Coronary artery (tissue), 2 donors: ENCODE results near the gene DSCAML1.

Experiments used
- DNase-seq: peaks from one replicate; pipeline ENCODE4 v3.0.0-alpha.2; 2017; ENCODE audit warnings: low spot score
- H3K27ac ChIP-seq, 2 donors: fragments of 200-600 bp; sonication (generic); one replicate each; pipeline ENCODE4 v1.5.1; 2016 to 2019
- H3K4me3 ChIP-seq: fragments of 200-600 bp; sonication (generic); 2 replicates; pipeline ENCODE4 v1.5.1; 2016; ENCODE audit warnings: mild to moderate bottlenecking, moderate library complexity
- TF ChIP-seq, protein P1 (sequence below): fragments of 200-600 bp; sonication (generic); IDR thresholded peaks from one replicate; pipeline ENCODE4 v1.5.1; 2019; ENCODE audit warnings: antibody characterized with exemption

Gene DSCAML1

DNA sequence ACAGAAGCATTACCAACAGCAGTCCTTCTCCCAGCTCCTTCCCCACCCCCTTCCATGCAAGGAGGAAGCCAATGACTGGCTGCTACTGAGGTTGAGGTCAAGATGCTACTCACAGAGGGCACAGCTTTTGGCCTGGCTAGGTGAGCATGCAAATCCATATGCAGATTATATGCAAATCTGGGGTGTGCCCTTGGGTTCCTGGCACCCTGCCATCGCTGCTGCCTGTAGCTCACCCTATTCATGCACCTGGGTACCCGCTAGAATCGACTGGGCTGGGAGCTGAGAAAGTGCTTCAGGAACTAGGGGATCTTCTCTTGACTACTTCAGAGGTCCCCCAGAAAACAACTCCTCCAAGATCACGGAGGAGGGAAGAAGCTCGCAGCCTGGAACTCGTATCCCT lies 4.0 kb downstream of the DSCAML1 start:
- TF ChIP-seq, protein P1, sequence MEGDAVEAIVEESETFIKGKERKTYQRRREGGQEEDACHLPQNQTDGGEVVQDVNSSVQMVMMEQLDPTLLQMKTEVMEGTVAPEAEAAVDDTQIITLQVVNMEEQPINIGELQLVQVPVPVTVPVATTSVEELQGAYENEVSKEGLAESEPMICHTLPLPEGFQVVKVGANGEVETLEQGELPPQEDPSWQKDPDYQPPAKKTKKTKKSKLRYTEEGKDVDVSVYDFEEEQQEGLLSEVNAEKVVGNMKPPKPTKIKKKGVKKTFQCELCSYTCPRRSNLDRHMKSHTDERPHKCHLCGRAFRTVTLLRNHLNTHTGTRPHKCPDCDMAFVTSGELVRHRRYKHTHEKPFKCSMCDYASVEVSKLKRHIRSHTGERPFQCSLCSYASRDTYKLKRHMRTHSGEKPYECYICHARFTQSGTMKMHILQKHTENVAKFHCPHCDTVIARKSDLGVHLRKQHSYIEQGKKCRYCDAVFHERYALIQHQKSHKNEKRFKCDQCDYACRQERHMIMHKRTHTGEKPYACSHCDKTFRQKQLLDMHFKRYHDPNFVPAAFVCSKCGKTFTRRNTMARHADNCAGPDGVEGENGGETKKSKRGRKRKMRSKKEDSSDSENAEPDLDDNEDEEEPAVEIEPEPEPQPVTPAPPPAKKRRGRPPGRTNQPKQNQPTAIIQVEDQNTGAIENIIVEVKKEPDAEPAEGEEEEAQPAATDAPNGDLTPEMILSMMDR: no peak
- Histone ChIP-seq H3K4me3 (no peak overlapping the region), H3K27ac (no peak overlapping the region)
- no peak for DNase-seq

DNA sequence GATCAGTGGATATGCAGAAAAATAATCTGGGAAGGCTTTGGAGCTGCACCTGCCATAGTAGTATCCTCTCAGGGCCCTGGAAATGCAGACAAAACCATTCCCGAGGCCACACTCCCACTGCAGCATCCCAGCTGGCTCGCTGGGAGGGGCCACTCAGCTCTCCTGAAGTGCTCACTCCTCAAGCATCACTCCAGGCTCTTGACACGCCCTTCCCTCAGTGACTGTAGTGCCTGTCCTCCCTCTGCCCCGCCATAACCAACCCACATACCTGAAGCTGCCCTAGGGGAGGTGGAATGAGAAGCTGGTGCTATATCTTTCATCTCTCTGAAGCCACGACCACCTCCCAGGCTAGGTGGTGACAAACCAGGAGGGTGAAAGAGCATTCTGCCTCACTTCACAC lies 4.8 kb downstream of the DSCAML1 start:
- DNase-seq: no peak
- no peak overlapping the region for H3K27ac ChIP-seq
- TF ChIP-seq, protein P1: no peak
- no peak overlapping the region for H3K4me3 ChIP-seq

DNA sequence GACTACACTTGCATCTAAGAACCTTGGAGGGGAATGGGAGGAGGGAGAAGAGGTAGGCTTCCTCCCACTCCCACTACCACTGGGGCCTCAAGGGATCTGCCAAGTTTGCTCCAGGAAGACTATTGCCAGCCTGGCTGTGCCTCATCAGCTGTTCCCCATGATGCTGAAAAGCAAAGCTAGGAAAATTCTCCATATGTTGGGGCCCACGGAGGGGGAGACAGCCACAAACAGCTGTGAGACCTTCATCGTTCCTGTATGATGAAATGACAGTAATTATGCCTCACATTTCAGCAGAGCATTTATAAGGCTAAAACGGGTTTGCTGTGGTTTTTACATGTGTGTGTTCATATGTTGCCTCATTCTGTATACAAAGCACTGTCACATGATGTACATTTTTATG lies 6.7 kb downstream of the DSCAML1 start:
- TF ChIP-seq, protein P1: no peak
- no peak for DNase-seq
- H3K27ac ChIP-seq: no peak overlapping the region

DNA sequence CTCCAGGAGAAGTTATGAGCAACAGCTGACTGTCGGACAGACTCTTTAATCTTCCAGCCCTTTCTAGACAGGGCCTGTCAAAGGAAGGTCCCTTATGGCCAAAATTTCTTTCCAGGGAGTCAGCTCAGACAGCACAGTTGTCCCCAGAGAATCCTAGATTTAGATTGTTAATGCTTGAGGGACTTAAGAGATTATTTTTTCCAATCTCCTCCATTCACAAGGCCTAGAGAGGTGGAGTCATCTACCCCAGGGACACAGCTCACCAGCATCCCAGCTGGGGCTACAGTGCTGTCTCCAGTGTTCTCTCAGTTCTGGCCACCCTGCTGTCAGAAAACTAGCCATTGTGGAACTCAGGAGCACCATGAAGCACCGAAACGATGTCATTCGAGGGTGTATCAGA lies 7.8 kb downstream of the DSCAML1 start:
- TF ChIP-seq, protein P1: no peak
- Histone ChIP-seq H3K4me3 (no peak overlapping the region), H3K27ac (no peak overlapping the region)
- no peak for DNase-seq

More for the DNA sequence above, 6.7 kb downstream of the DSCAML1 start:
- H3K4me3 ChIP-seq: no peak overlapping the region

DNA sequence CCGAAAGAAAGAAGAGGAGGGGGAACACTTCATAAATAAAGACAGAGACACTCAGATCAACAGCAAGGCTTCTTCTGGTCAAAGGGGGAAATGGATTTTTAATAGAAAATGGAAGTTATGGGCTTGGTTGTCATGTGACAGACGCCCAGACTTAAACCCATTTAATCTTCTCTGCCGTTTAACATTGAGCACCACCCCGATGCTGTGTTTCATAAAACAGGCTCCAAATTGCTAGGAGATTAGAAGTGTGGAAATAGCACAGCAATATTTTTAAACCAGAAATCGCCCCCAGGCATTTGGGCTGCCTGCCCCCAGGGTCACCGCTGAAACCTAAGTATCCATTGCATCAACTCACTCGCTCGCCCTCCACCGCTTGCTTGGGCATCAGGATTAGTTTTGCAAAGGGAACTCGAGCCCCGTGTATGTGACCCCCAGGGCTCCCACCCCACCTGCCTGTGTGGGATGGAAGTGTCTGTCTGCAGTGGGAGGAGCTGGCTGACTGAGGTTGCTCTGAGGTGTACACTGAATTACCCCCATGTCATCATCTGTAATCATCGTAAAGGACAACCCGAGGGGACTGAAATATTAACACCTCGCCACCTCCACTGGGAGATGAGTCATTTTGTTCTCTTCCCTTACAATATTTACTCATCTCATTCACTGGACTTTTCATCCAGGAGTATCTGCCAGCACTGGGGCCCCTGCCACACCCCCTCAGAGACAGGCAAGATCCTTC lies 10.7 kb downstream of the DSCAML1 start:
- no peak for DNase-seq
- Histone ChIP-seq H3K27ac (no peak overlapping the region), H3K4me3 (no peak overlapping the region)
- TF ChIP-seq, protein P1: no peak

DNA sequence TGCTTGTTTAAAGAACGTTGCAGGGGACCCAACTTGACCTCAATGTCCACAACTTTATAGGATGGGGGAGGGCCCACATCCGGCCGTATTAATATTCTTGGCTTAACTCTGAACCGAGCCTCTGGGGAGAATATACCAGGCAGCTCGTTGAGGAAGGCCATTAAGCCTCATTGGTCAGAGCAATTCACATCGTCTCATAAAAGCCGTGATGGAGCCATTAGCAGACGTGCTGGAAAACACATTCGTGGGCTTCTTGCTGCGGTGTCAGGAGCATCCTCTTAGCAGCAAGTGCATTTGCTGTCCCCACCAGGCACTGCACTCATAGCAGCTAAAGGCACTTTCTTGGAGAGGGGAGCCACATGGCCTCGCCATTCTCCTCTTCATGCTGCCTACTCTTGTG lies 14.9 kb downstream of the DSCAML1 start:
- TF ChIP-seq, protein P1: no peak
- DNase-seq: no peak
- H3K4me3 ChIP-seq: no peak overlapping the region
- no peak overlapping the region for H3K27ac ChIP-seq

DNA sequence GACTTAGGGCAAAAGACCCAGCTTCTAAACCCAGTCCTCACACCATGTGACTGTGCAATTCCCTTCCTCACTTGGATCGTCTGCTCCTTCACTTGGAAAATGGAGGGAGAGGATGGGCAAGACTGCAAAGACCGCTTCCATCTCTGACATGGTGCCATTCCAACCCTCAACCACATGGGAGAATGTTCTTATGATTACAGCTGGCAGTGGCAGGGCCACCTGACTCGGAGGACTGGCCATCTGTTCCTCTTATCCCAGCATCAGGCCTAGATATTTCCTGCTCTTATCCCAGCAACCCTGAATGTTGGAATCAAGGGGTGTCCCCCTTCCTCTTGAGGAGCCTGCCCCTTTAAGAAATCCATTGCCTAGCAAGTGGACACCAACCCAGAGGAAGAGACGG lies 15.4 kb downstream of the DSCAML1 start:
- Histone ChIP-seq H3K4me3 (no peak overlapping the region), H3K27ac (no peak overlapping the region)
- TF ChIP-seq, protein P1: no peak
- DNase-seq: no peak
